Measurements from ENCODE around the gene MIS12. TPM values are rescaled to one million over a fixed set of nuclear protein-coding genes. Genes with fewer than 3 reads are reported as not detected.

MIS12 gene
- total RNA-seq, 1 experiment from 2014 or later, result 22.6 TPM

DNA sequence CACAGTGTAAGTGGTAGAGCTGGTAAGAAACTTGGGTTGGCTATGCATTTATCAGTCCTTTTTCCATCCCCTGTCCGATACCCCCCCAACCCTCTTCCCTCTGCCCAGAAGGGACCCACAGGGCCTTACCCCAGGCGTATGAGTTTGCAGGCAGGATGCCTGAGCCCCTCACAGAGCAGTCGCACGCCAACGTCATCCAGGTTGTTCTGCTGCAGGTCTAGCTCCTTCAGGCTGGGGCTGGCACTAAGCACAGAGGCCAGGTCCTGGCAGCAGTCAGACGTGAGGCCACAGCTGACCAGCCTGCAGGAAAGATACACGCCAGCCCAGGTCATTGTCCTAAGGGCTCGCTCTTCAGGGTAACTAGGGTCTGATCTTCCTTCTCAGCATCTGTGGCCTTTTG, 52.9 kb downstream of the MIS12 start (continued):
- no peak for TF ChIP-seq ZNF232 (CRISPR knock-in tag; IDR thresholded peaks at IDR 0.05)

GRCh38 chr17:5540321-5540720, 54.0 kb downstream of the MIS12 start:
- ATAC-seq, result no peak
- DNase-seq (ENCODE audit: low spot score), result no peak
- Mint-ChIP-seq H3K4me1 (peaks cover 9% of the 10 kb centered on the region), H3K9me3 (no peaks in the 10 kb centered on the region), H3K36me3 (no peaks in the 10 kb centered on the region), H3K4me3 (no peak overlapping the region), H3K27me3 (ENCODE audit: low read depth) (peaks cover 2% of the 10 kb centered on the region; the same call in 1 of the 2 replicates), H3K27ac (no peak overlapping the region)
- TF ChIP-seq, protein P1, sequence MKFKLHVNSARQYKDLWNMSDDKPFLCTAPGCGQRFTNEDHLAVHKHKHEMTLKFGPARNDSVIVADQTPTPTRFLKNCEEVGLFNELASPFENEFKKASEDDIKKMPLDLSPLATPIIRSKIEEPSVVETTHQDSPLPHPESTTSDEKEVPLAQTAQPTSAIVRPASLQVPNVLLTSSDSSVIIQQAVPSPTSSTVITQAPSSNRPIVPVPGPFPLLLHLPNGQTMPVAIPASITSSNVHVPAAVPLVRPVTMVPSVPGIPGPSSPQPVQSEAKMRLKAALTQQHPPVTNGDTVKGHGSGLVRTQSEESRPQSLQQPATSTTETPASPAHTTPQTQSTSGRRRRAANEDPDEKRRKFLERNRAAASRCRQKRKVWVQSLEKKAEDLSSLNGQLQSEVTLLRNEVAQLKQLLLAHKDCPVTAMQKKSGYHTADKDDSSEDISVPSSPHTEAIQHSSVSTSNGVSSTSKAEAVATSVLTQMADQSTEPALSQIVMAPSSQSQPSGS (CRISPR knock-in tag; IDR thresholded peaks at IDR 0.05; ENCODE audit: borderline replicate concordance, low read depth), result no peak
- TF ChIP-seq ZNF671 (CRISPR knock-in tag; IDR thresholded peaks at IDR 0.05) (no peak), ZNF425 (CRISPR knock-in tag; conservative IDR thresholded peaks at IDR 0.05) (no peak)
- TF ChIP-seq, protein P2, sequence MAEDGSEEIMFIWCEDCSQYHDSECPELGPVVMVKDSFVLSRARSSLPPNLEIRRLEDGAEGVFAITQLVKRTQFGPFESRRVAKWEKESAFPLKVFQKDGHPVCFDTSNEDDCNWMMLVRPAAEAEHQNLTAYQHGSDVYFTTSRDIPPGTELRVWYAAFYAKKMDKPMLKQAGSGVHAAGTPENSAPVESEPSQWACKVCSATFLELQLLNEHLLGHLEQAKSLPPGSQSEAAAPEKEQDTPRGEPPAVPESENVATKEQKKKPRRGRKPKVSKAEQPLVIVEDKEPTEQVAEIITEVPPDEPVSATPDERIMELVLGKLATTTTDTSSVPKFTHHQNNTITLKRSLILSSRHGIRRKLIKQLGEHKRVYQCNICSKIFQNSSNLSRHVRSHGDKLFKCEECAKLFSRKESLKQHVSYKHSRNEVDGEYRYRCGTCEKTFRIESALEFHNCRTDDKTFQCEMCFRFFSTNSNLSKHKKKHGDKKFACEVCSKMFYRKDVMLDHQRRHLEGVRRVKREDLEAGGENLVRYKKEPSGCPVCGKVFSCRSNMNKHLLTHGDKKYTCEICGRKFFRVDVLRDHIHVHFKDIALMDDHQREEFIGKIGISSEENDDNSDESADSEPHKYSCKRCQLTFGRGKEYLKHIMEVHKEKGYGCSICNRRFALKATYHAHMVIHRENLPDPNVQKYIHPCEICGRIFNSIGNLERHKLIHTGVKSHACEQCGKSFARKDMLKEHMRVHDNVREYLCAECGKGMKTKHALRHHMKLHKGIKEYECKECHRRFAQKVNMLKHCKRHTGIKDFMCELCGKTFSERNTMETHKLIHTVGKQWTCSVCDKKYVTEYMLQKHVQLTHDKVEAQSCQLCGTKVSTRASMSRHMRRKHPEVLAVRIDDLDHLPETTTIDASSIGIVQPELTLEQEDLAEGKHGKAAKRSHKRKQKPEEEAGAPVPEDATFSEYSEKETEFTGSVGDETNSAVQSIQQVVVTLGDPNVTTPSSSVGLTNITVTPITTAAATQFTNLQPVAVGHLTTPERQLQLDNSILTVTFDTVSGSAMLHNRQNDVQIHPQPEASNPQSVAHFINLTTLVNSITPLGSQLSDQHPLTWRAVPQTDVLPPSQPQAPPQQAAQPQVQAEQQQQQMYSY (CRISPR knock-in tag; IDR thresholded peaks at IDR 0.05), result 0 out of 2 replicates have a peak, but pooled peaks have one; percentile 12
- CTCF ChIA-PET, result no interaction called here
- POLR2A ChIA-PET, result no interaction called here

Other genes with a start within 250 kb of the MIS12 start
- gene RABEP1, start 204.3 kb upstream of the MIS12 start, total RNA-seq (2021), result 37.7 to 42.0 TPM (median 40.9 TPM) in 3 replicates
- gene NUP88, start 66.9 kb upstream of the MIS12 start, total RNA-seq (2021), result 63.0 to 87.7 TPM (median 65.4 TPM) in 3 replicates
- gene RPAIN, start 66.4 kb upstream of the MIS12 start, total RNA-seq (2021), result 67.8 to 69.9 TPM (median 68.4 TPM) in 3 replicates
- gene C1QBP, start 47.4 kb upstream of the MIS12 start, total RNA-seq (2021), result 377 to 429 TPM (median 382 TPM) in 3 replicates
- gene DHX33, start 17.6 kb upstream of the MIS12 start, total RNA-seq (2021), result 46.1 to 56.3 TPM (median 47.9 TPM) in 3 replicates
- 39.1 to 47.1 TPM (median 39.4 TPM) in 3 replicates for gene DERL2, start 388 bp upstream of the MIS12 start, total RNA-seq (2021)
- gene NLRP1, start 97.9 kb downstream of the MIS12 start, total RNA-seq (2021), result 16.6 to 17.9 TPM (median 17.6 TPM) in 3 replicates